HEK293T (cell line): ENCODE data around the gene PRLHR.

Experiments used
- NFRKB ChIP-seq: fragments of 450-650 bp; IDR thresholded peaks from 2 replicates; pipeline ENCODE4 v1.6.1; 2016; ENCODE audit warnings: mild to moderate bottlenecking, moderate library complexity
- PKNOX1 ChIP-seq: fragments of 450-650 bp; IDR thresholded peaks from 2 replicates; pipeline ENCODE4 v1.6.1; 2016

GRCh38 chr10:118564652-118565051 is 30.8 kb downstream of the PRLHR start:
- TF ChIP-seq PKNOX1, result no peak
- no peak for TF ChIP-seq NFRKB
